B cell (primary cell): ENCODE measurements around the gene AKR1C3. TPM values are rescaled to one million over a fixed set of nuclear protein-coding genes. Genes with fewer than 3 reads are reported as not detected.

Source experiments
- ATAC-seq: fragments of 200-7000 bp; cut with Tn5 transposase; one replicate; pipeline ENCODE4 v1.10.0; 2021; ENCODE audit warnings: low read depth, mild to moderate bottlenecking, moderate number of reproducible peaks, moderate library complexity
- CTCF ChIA-PET: fragments of 350-600 bp; sonication (Branson Sonifier 250); formaldehyde crosslinking; loops from one replicate; lab custom pipeline; 2021; ENCODE audit warnings: antibody characterized with exemption, inconsistent platforms; lab: Charles Lee
- POLR2A ChIA-PET: fragments of 350-600 bp; sonication (Branson Sonifier 250); formaldehyde crosslinking; loops from one replicate; lab custom pipeline; 2021; ENCODE audit warnings: antibody characterized with exemption; lab: Charles Lee
- DNase-seq: peaks from one replicate; pipeline ENCODE4 v3.0.0; 2013
- H2AFZ ChIP-seq: 2 replicates; pipeline ENCODE4 v1.6.1; 2012; ENCODE audit warnings: mild to moderate bottlenecking, low read depth, low read length; ENCODE audit not compliant: insufficient read depth, poor library complexity, severe bottlenecking
- H3K27ac ChIP-seq, 2 donors: 1 replicate in 1 of 2; 2 replicates in 1 of 2; pipeline ENCODE4 v1.5.1; 2012 to 2013; ENCODE audit warnings: low read length in 2 of 2, mild to moderate bottlenecking in 2 of 2, moderate library complexity in 1 of 2
- H3K27me3 ChIP-seq, 4 experiments: fragments of 200-600 bp in 1 of 4; sonication (generic) in 1 of 4; replicated peaks in 1 of 4; 1 replicate in 2 of 4; 2 replicates in 2 of 4; pipeline versions ENCODE4 v1.6.1 to v1.7.0; 2013 to 2016; ENCODE audit warnings: low read length in 3 of 4, mild to moderate bottlenecking in 2 of 4, mixed read lengths in 1 of 4, moderate library complexity in 1 of 4; ENCODE audit not compliant: insufficient read depth in 4 of 4, control insufficient read depth in 3 of 4; ENCODE audit errors: control extremely low read depth in 1 of 4
- H3K36me3 ChIP-seq, 2 experiments: replicated peaks in 1 of 2; 1 replicate in 1 of 2; 2 replicates in 1 of 2; pipeline versions ENCODE4 v1.6.1 to v1.7.1; 2013; ENCODE audit warnings: low read length in 1 of 2; ENCODE audit not compliant: insufficient read depth in 2 of 2, control insufficient read depth in 1 of 2; ENCODE audit errors: control extremely low read depth in 1 of 2, extremely low read depth in 1 of 2
- H3K4me1 ChIP-seq, 2 donors: fragments of 200-600 bp in 1 of 2; sonication (generic) in 1 of 2; 1 replicate in 1 of 2; 2 replicates in 1 of 2; pipeline versions ENCODE4 v1.5.1 to v1.6.1; 2013 to 2017; ENCODE audit warnings: low read length in 2 of 2; ENCODE audit not compliant: control insufficient read depth in 2 of 2, insufficient read depth in 2 of 2
- H3K4me2 ChIP-seq: replicated peaks from 2 replicates; pipeline ENCODE3; 2012; ENCODE audit warnings: mild to moderate bottlenecking, low read depth, low read length; ENCODE audit not compliant: poor library complexity, severe bottlenecking
- H3K4me3 ChIP-seq, 5 experiments: fragments of 200-600 bp in 1 of 5; sonication (generic) in 1 of 5; 1 replicate in 3 of 5; 2 replicates in 2 of 5; pipeline versions ENCODE4 v1.5.1 to v1.7.0; 2011 to 2016; ENCODE audit warnings: low read length in 4 of 5, mild to moderate bottlenecking in 4 of 5, low read depth in 2 of 5, control low read depth in 1 of 5, moderate library complexity in 1 of 5; ENCODE audit not compliant: insufficient read depth in 1 of 5; ENCODE audit errors: control extremely low read depth in 1 of 5, extremely low read depth in 1 of 5
- H3K79me2 ChIP-seq: fragments of 200-600 bp; sonication (generic); one replicate; pipeline ENCODE4 v1.6.0; 2016; ENCODE audit warnings: low read length; ENCODE audit not compliant: control insufficient read depth, insufficient read depth
- H3K9ac ChIP-seq: fragments of 200-600 bp; sonication (generic); 2 replicates; pipeline ENCODE4 v1.6.1; 2017; ENCODE audit warnings: mild to moderate bottlenecking, low read length, moderate library complexity
- H3K9me3 ChIP-seq, 3 donors: one replicate each; pipeline versions ENCODE4 v1.6.1 to v1.7.1; 2013; ENCODE audit warnings: low read length in 2 of 3; ENCODE audit not compliant: control insufficient read depth in 2 of 3, insufficient read depth in 1 of 3; ENCODE audit errors: control extremely low read depth in 1 of 3
- H4K20me1 ChIP-seq: 2 replicates; pipeline ENCODE4 v1.6.0; 2012; ENCODE audit warnings: mild to moderate bottlenecking, low read length; ENCODE audit not compliant: insufficient read depth, control insufficient read depth, poor library complexity, severe bottlenecking
- H3K27ac Mint-ChIP-seq: one replicate; pipeline ENCODE4 v1.8.0; 2021; ENCODE audit warnings: mixed read lengths
- H3K27me3 Mint-ChIP-seq: one replicate; pipeline ENCODE4 v1.8.0; 2021; ENCODE audit warnings: mixed read lengths
- H3K4me1 Mint-ChIP-seq: one replicate; pipeline ENCODE4 v1.8.0; 2021; ENCODE audit warnings: mixed read lengths
- H3K4me3 Mint-ChIP-seq: one replicate; pipeline ENCODE4 v1.8.0; 2021; ENCODE audit warnings: mixed read lengths
- H3K9me3 Mint-ChIP-seq: one replicate; pipeline ENCODE4 v1.8.0; 2022; ENCODE audit warnings: mixed read lengths; ENCODE audit not compliant: insufficient read depth
- CTCF ChIP-seq: fragments of 200-600 bp; IDR thresholded peaks from one replicate; pipeline ENCODE4 v1.8.0; 2022; ENCODE audit warnings: antibody characterized with exemption, mild to moderate bottlenecking
- EZH2 ChIP-seq: IDR thresholded peaks from 2 replicates; pipeline ENCODE4 v1.6.1; 2012; ENCODE audit warnings: borderline replicate concordance, low read depth, mild to moderate bottlenecking, moderate library complexity, low read length; ENCODE audit not compliant: insufficient read depth, poor library complexity, severe bottlenecking
- WGBS: methylation state at CpG from one replicate; pipeline ENCODE4 v1.1.5; 2013; ENCODE audit warnings: missing lambda C conversion rate; ENCODE audit not compliant: insufficient coverage; 5-methylcytosine and 5-hydroxymethylcytosine counted together
- intact Hi-C: fragments of 100-400 bp; cut with micrococcal nuclease; formaldehyde crosslinking; loops from one replicate; pipeline ENCODE4 v1.10.0; 2022
- polyA minus RNA-seq: library from RNA; depleted of rRNA, polyadenylated mRNA; stranded (reverse); fragments of >200 nt; gene quantifications from 2 replicates; pipeline ENCODE4 v1.2.3, GENCODE V29; 2012
- polyA plus RNA-seq: library from polyadenylated mRNA; depleted of rRNA; stranded (reverse); fragments of >200 nt; gene quantifications from 2 replicates; pipeline ENCODE4 v1.2.3, GENCODE V29; 2012
- total RNA-seq, 2 donors: library from RNA; stranded (reverse); fragments of 120-200 nt in 1 of 2; gene quantifications; 1 replicate in 1 of 2; 2 replicates in 1 of 2; pipeline versions ENCODE4 v1.2.3 to v1.2.4, GENCODE V29; 2013 to 2022

AKR1C3 gene
- total RNA-seq (0.62 TPM in 1 of 2 replicates, not detected in the other), polyA plus RNA-seq (0.28 and 0.45 TPM in 2 replicates), polyA minus RNA-seq (1.1 TPM in 1 of 2 replicates, not detected in the other)
- 0.28 TPM for total RNA-seq (2013)

GRCh38 chr10:5094265-5095205 is at the start of gene AKR1C3:
Gene AKR1C3 (plus strand): TSS chr10:5094414. CDS start chr10:5094445, 31 bp downstream.
- POLR2A ChIA-PET, result no interaction called here
- Histone ChIP-seq H3K27me3 (no peaks in the 10 kb centered on the region), H3K27ac (no peak within 1 kb of the TSS), H3K9ac (peak within 1 kb of the TSS; percentile 18), H3K4me2 (peak within 1 kb of the TSS; percentile 53), H3K9me3 (peaks cover 0 to 3% (median 0%) of the 10 kb centered on the region in 3 donors), H3K4me3 (peak within 1 kb of the TSS in 3 of 5 experiments; percentile 12 to 42 (median 29)), H3K79me2 (no peaks in the 10 kb centered on the region), H4K20me1 (no peaks in the 10 kb centered on the region), H3K4me1 (peaks cover 0 to 5% of the 10 kb centered on the region in 2 donors), H2AFZ (peak within 1 kb of the TSS; percentile 47), H3K36me3 (no peaks in the 10 kb centered on the region)
- TF ChIP-seq EZH2, result no peak
- peak; percentile 24 for TF ChIP-seq CTCF
- H3K27me3 Mint-ChIP-seq, result peaks cover 9% of the 10 kb centered on the region
- no peak for ATAC-seq
- H3K4me3 Mint-ChIP-seq, result peak within 1 kb of the TSS; percentile 70
- intact Hi-C loops, result no loop called here
- peak; percentile 6 for DNase-seq
- no peaks in the 10 kb centered on the region for H3K4me1 Mint-ChIP-seq
- H3K27ac Mint-ChIP-seq, result no peak within 1 kb of the TSS
- H3K9me3 Mint-ChIP-seq, result no peaks in the 10 kb centered on the region
- 3% methylated on average over 4 of the region's 9 CpGs for WGBS
- CTCF ChIA-PET, result no interaction called here

GRCh38 chr10:5045095-5045494 is 49.1 kb upstream of the AKR1C3 start:
- Histone ChIP-seq H2AFZ (no peak overlapping the region), H3K4me3 (no peak overlapping the region), H3K9me3 (no peaks in the 10 kb centered on the region), H3K27me3 (no peaks in the 10 kb centered on the region), H3K9ac (no peak overlapping the region), H3K27ac (no peak overlapping the region), H3K4me1 (no peaks in the 10 kb centered on the region), H3K36me3 (no peaks in the 10 kb centered on the region), H3K4me2 (no peak overlapping the region), H3K79me2 (no peaks in the 10 kb centered on the region), H4K20me1 (no peaks in the 10 kb centered on the region)
- Mint-ChIP-seq H3K4me1 (no peaks in the 10 kb centered on the region), H3K9me3 (no peaks in the 10 kb centered on the region), H3K27ac (no peak overlapping the region), H3K4me3 (no peak overlapping the region), H3K27me3 (no peaks in the 10 kb centered on the region)
- 92% methylated on average over 9 of the region's 9 CpGs for WGBS
- no peak for DNase-seq
- TF ChIP-seq CTCF, result no peak
- TF ChIP-seq EZH2, result no peak
- intact Hi-C loops, result no loop called here
- ATAC-seq, result no peak
- ChIA-PET CTCF (no interaction called here), POLR2A (no interaction called here)
